HepG2 (cell line): Measurements from ENCODE around the gene USP7. TPM values are rescaled to one million over a fixed set of nuclear protein-coding genes. Genes with fewer than 3 reads are reported as not detected.

Experiments
- BORCS8-MEF2B ChIP-seq: sonication (generic); formaldehyde crosslinking; IDR thresholded peaks from 2 replicates; pipeline ENCODE4 v1.8.0; 2022; ENCODE audit warnings: mild to moderate bottlenecking, missing genetic modification reagents
- CENPT ChIP-seq: sonication (generic); formaldehyde crosslinking; IDR thresholded peaks from 2 replicates; pipeline ENCODE4 v1.8.0; 2022; ENCODE audit warnings: low read depth, mild to moderate bottlenecking, moderate library complexity, missing genetic modification reagents
- CHD2 ChIP-seq: IDR thresholded peaks from 2 replicates; pipeline ENCODE4 v1.6.1; 2011; ENCODE audit warnings: low read depth, low read length, improper control_type of control experiment
- FOSL2 ChIP-seq: sonication (generic); formaldehyde crosslinking; IDR thresholded peaks from 2 replicates; pipeline ENCODE4 v1.4.0; 2020; ENCODE audit warnings: missing genetic modification reagents
- FOXP1 ChIP-seq, 2 experiments: fragments of 450-650 bp in 1 of 2; IDR thresholded peaks; 2 replicates each; pipeline ENCODE4 v1.6.1; 2017 to 2018; ENCODE audit warnings: antibody characterized with exemption in 1 of 2
- HES4 ChIP-seq: sonication (generic); formaldehyde crosslinking; IDR thresholded peaks from 2 replicates; pipeline ENCODE4 v1.9.0; 2021; ENCODE audit warnings: mild to moderate bottlenecking, missing genetic modification reagents, borderline replicate concordance
- MEIS1 ChIP-seq: sonication (generic); formaldehyde crosslinking; IDR thresholded peaks from 2 replicates; pipeline ENCODE4 v1.9.0; 2021; ENCODE audit warnings: mild to moderate bottlenecking, missing genetic modification reagents, moderate library complexity, borderline replicate concordance
- MXI1 ChIP-seq: IDR thresholded peaks from 3 replicates; pipeline ENCODE4 v1.6.1; 2012; ENCODE audit warnings: low read depth, low read length, inconsistent platforms, borderline replicate concordance
- PLRG1 ChIP-seq: fragments of 450-650 bp; conservative IDR thresholded peaks from 2 replicates; pipeline ENCODE4 v1.6.1; 2016
- POLR2G ChIP-seq: fragments of 200-400 bp; formaldehyde crosslinking; IDR thresholded peaks from 2 replicates; pipeline ENCODE4 v1.6.1; 2018; ENCODE audit warnings: mild to moderate bottlenecking, low read depth, low read length, moderate library complexity
- RAD51 ChIP-seq: fragments of 450-650 bp; IDR thresholded peaks from 2 replicates; pipeline ENCODE4 v1.6.1; 2016; ENCODE audit warnings: borderline replicate concordance
- ZFAT ChIP-seq: sonication (generic); formaldehyde crosslinking; conservative IDR thresholded peaks from 2 replicates; pipeline ENCODE4 v1.8.1; 2023; ENCODE audit warnings: missing genetic modification reagents, inconsistent platforms
- ZNF24 ChIP-seq: fragments of 450-650 bp; IDR thresholded peaks from 2 replicates; pipeline ENCODE4 v1.6.1; 2017; ENCODE audit warnings: antibody characterized with exemption, mild to moderate bottlenecking
- ZNF616 ChIP-seq: sonication (generic); formaldehyde crosslinking; IDR thresholded peaks from 2 replicates; pipeline ENCODE4 v1.5.0; 2020; ENCODE audit warnings: low read depth, mild to moderate bottlenecking, missing genetic modification reagents
- ZNF766 ChIP-seq: sonication (generic); formaldehyde crosslinking; IDR thresholded peaks from 2 replicates; pipeline ENCODE4 v1.5.0; 2020; ENCODE audit warnings: missing genetic modification reagents, borderline replicate concordance
- polyA plus RNA-seq, 8 experiments: library from polyadenylated mRNA; depleted of rRNA in 3 of 8; stranded (reverse) in 7 of 8; unstranded in 1 of 8; fragments of >200 nt; fragmentation: Illumina TruSeq in 4 of 8; extraction: Trizol in 4 of 8; gene quantifications; 2 replicates each; pipeline versions ENCODE4 v1.2.1 to v1.2.3, GENCODE V29; 2011 to 2016; ENCODE audit warnings: low read depth in 4 of 8, missing spikeins in 1 of 8, mixed read lengths in 1 of 8; ENCODE audit not compliant: insufficient read depth in 1 of 8
- total RNA-seq, 5 experiments: library from RNA; depleted of rRNA; stranded (reverse); fragments of >200 nt; fragmentation: Illumina TruSeq; extraction: Trizol; gene quantifications; 2 replicates each; pipeline ENCODE4 v1.2.3, GENCODE V29; 2016; ENCODE audit warnings: low read depth in 1 of 5
- TF ChIP-seq, protein P1 (sequence below): sonication (generic); formaldehyde crosslinking; IDR thresholded peaks from 2 replicates; pipeline ENCODE4 v1.4.0; 2020; ENCODE audit warnings: low read depth, mild to moderate bottlenecking, missing genetic modification reagents
- TF ChIP-seq, protein P2 (sequence below): sonication (generic); formaldehyde crosslinking; IDR thresholded peaks from 2 replicates; pipeline ENCODE4 v1.4.0; 2020; ENCODE audit warnings: missing genetic modification reagents; ENCODE audit errors: not compliant biosample characterization
- TF ChIP-seq, protein P3 (sequence below), 2 experiments: IDR thresholded peaks; 2 replicates each; pipeline ENCODE4 v1.6.1; 2011 to 2012; ENCODE audit warnings: low read length in 2 of 2, borderline replicate concordance in 1 of 2, low read depth in 1 of 2, mild to moderate bottlenecking in 1 of 2, moderate library complexity in 1 of 2
- TF ChIP-seq, protein P4 (sequence below): sonication (generic); formaldehyde crosslinking; IDR thresholded peaks from 2 replicates; pipeline ENCODE4 v1.4.0; 2020; ENCODE audit warnings: missing genetic modification reagents

Gene USP7
- total and polyA plus RNA-seq, 2 of the 13 experiments (the other 11 are each of a cell fraction or from before 2014, with no cell fraction given) = 52.5 to 173 TPM

DNA sequence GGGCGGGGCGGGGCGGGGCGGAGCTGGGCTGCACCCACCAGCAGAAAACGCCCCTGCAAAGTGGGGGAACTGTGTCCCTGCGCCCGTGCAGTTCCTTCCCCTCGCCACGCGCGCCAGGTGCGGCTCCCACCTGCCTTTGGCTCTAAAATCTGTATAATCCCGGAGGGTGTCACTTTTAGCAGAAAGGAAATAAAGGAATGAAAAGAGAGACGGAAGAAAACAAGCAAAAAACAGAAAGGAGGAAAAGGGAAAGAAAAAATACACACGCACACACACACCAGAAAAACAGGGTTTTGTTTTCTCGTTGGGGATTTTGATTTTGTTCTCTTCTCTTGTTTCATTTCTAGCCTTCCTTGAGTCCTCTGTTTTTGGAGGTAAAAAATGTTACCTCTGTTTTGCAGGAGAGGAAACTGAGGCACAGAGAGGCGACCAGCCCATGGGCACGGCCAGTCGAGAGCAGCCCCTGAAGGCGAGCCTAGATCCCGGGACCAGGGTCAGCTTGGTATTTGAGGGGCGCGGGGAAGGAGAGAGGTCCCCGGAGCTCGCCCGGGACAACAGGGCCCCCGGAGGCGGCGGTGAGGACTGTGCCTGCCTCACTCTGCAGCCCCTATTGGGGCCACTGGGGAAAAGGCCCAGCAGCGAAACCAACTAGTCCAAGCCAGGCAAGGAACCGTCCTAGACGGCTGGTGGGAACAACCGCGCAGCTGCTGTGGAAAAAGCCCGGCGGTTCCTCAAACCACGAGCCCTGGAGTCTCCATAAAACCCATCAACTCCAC lies 94.3 kb downstream of the USP7 start (continued):
- TF ChIP-seq, protein P1, sequence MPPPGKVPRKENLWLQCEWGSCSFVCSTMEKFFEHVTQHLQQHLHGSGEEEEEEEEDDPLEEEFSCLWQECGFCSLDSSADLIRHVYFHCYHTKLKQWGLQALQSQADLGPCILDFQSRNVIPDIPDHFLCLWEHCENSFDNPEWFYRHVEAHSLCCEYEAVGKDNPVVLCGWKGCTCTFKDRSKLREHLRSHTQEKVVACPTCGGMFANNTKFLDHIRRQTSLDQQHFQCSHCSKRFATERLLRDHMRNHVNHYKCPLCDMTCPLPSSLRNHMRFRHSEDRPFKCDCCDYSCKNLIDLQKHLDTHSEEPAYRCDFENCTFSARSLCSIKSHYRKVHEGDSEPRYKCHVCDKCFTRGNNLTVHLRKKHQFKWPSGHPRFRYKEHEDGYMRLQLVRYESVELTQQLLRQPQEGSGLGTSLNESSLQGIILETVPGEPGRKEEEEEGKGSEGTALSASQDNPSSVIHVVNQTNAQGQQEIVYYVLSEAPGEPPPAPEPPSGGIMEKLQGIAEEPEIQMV = peak; percentile 81; the same call in 1 of the 2 replicates
- TF ChIP-seq, protein P2, sequence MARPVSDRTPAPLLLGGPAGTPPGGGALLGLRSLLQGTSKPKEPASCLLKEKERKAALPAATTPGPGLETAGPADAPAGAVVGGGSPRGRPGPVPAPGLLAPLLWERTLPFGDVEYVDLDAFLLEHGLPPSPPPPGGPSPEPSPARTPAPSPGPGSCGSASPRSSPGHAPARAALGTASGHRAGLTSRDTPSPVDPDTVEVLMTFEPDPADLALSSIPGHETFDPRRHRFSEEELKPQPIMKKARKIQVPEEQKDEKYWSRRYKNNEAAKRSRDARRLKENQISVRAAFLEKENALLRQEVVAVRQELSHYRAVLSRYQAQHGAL (CRISPR knock-in tag) = no peak
- TF ChIP-seq ZNF24 (no peak), CHD2 (no peak), ZNF766 (CRISPR knock-in tag) (peak; percentile 25; the same call in 1 of the 2 replicates), PLRG1 (no peak), POLR2G (peak; percentile 61; the same call in 1 of the 2 replicates), ZFAT (CRISPR knock-in tag) (no peak; the same call in 1 of the 2 replicates), FOXP1 (IDR thresholded peaks at IDR 0.05) (no peak), FOXP1 (CRISPR knock-in tag; IDR thresholded peaks at IDR 0.05) (peak; percentile 19; the same call in 1 of the 2 replicates), RAD51 (no peak), FOSL2 (CRISPR knock-in tag) (no peak), HES4 (CRISPR knock-in tag) (peak; percentile 15; the same call in 1 of the 2 replicates), MEIS1 (CRISPR knock-in tag) (peak; percentile 42; the same call in 1 of the 2 replicates), BORCS8-MEF2B (no peak), CENPT (CRISPR knock-in tag) (no peak), MXI1 (peak; percentile 6; the same call in 1 of the 3 replicates), ZNF616 (CRISPR knock-in tag) (no peak)
- TF ChIP-seq, protein P3, sequence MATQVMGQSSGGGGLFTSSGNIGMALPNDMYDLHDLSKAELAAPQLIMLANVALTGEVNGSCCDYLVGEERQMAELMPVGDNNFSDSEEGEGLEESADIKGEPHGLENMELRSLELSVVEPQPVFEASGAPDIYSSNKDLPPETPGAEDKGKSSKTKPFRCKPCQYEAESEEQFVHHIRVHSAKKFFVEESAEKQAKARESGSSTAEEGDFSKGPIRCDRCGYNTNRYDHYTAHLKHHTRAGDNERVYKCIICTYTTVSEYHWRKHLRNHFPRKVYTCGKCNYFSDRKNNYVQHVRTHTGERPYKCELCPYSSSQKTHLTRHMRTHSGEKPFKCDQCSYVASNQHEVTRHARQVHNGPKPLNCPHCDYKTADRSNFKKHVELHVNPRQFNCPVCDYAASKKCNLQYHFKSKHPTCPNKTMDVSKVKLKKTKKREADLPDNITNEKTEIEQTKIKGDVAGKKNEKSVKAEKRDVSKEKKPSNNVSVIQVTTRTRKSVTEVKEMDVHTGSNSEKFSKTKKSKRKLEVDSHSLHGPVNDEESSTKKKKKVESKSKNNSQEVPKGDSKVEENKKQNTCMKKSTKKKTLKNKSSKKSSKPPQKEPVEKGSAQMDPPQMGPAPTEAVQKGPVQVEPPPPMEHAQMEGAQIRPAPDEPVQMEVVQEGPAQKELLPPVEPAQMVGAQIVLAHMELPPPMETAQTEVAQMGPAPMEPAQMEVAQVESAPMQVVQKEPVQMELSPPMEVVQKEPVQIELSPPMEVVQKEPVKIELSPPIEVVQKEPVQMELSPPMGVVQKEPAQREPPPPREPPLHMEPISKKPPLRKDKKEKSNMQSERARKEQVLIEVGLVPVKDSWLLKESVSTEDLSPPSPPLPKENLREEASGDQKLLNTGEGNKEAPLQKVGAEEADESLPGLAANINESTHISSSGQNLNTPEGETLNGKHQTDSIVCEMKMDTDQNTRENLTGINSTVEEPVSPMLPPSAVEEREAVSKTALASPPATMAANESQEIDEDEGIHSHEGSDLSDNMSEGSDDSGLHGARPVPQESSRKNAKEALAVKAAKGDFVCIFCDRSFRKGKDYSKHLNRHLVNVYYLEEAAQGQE (IDR thresholded peaks at IDR 0.05; ENCODE audit: borderline replicate concordance in 1 of 2, low read depth in 1 of 2, low read length in 2 of 2) = no peak
- TF ChIP-seq, protein P4, sequence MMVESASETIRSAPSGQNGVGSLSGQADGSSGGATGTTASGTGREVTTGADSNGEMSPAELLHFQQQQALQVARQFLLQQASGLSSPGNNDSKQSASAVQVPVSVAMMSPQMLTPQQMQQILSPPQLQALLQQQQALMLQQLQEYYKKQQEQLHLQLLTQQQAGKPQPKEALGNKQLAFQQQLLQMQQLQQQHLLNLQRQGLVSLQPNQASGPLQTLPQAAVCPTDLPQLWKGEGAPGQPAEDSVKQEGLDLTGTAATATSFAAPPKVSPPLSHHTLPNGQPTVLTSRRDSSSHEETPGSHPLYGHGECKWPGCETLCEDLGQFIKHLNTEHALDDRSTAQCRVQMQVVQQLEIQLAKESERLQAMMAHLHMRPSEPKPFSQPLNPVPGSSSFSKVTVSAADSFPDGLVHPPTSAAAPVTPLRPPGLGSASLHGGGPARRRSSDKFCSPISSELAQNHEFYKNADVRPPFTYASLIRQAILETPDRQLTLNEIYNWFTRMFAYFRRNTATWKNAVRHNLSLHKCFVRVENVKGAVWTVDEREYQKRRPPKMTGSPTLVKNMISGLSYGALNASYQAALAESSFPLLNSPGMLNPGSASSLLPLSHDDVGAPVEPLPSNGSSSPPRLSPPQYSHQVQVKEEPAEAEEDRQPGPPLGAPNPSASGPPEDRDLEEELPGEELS (CRISPR knock-in tag) = no peak
